Amniotic epithelial cell (primary cell): ENCODE results near the gene CFAP157.

Experiments used
- DNase-seq: peaks from one replicate; pipeline ENCODE4 v3.0.0-alpha.2; 2010; ENCODE audit warnings: low read depth

Gene CFAP157

DNA sequence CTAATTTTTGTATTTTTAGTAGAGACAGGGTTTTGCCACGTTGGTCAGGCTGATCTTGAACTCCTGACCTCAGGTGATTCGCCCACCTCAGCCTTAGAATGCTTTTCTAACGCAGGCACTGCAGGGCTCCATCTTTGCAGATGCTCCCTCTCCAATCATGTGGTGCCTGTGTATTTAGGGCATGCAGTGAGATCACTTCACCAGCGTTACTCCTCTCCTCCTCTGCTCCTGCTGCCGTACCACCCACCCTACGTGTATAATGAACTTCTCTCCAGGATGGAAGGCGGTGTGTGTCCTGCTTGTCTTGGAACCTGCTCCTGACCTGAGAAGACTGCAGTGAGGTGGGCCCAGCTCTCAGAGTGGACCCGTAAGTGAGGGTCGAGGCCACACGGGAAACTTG is 13.6 kb upstream of the CFAP157 start:
- DNase-seq = no peak

DNA sequence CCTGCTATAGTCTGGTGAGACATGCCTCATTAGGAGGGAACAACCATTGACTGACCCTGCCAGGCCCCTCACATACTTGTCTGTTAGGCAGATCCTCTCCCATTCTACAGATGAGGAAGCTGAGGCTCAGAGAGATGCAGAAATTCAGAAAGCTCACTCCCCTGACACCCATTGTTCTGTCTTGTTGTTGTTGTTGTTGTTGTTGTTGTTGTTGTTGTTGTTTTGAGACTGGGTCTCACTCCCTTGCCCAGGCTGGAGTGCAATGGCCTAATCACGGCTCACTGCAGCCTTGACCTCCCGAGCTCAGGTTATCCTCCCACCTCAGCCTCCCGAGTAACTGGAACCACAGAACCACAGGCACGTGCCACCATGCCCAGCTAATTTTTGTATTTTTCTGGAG is 13.1 kb upstream of the CFAP157 start:
- DNase-seq = no peak

DNA sequence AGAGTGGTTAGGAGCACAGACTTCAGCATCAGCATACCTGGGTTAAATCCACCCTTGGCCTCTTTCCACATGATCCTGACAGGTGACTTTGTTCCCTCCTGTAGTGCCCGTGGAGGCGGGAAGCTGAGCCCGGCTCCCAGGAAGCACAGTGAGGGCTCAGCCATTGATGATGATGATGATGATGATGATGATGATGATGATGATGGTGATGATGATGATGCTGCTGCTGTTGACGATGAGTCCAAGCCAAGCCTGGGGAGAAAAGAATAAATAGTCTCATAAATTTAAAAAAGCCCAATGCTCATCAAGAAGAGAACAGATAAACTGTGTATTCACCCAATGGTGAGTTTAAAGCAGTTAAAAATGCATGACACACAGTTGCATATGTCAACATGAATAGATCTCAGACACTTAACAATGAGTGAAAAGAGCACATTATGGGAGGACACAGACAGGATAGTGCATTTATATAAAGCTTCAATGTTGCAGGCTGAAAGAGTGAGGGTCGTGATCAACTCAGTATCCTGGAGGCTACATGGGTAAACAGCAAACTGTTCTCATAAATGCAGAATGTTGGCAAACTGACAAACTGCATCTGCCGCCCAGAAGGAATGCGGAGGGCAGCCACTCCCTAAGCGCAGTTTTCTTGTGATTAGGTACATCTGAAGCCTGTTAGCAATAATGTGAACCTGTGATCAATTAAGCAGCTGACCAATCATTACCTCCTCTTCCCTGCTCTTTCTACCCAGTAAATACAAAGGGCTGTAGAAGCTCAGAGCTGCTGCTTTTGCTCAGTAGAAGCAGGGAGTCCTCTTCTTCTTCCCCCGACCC is 11.7 kb upstream of the CFAP157 start:
- no peak for DNase-seq

DNA sequence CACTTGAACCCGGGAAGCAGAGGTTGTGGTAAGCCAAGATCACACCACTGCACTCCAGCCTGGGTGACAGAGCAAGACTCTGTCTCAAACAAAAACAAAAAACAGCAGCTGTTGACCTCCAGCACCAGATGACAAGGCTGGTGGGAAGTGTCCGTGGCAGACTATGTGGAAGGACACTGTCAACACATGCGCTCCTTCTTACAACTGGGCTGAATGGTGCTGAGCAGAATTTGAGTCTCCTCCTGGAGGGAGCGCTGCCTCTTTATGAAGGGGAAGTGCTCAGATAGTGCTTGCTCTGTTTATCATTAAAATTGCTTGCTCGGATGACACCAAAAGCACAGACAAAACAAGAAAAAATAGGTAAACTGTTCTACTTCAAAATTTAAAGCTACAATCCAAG is 9.2 kb upstream of the CFAP157 start:
- no peak for DNase-seq

DNA sequence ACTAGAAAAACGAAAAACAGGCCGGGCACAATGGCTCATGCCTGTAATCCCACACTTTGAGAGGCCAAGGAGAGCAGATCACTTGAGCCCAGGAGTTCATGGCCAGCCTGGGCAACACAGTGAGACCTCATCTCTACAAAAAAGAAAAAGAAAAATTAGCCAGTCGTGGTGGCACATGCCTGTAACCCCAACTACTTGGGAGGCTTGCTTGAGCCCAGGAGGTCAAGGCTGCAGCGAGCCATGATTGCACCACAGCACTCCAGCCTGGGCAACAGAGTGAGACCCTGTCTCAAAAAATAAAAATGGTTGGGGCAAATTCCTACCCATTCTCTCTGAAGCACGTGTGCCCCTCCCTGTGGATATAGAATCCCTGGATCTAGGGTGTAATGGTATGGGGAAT is 8.4 kb upstream of the CFAP157 start:
- no peak for DNase-seq

DNA sequence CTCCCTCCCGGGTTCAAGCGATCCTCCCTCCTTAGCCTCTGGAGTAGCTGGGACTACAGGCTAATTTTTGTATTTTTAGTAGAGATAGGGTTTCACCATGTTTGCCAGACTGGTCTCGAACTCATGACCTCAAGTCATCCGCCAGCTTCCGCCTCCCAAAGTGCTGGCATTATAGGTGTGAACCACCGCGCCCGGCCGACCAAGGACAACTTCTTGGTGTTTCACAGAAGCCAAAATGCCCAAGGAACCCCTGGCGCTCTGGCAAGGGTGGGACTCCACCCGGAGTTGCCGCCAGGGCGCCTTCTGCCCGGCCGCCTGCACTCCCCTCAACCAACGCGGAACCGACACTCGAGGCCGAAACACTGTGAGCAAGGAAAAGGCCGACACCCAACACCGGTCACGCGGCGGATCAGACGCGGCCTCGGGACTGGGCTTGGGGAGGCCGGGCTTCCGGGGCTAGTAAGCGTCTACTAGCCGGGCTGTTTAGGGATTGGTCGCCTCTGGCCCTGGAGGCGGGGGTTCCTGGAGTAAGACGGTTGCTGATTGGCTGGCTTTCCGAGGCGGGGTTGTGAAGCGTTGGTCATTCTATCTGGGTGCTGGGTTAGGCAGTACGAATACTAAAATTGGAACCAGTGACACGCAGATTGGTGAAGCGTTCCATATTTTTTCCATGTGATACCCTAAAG is 7.7 kb upstream of the CFAP157 start:
- DNase-seq = peak; percentile 96

DNA sequence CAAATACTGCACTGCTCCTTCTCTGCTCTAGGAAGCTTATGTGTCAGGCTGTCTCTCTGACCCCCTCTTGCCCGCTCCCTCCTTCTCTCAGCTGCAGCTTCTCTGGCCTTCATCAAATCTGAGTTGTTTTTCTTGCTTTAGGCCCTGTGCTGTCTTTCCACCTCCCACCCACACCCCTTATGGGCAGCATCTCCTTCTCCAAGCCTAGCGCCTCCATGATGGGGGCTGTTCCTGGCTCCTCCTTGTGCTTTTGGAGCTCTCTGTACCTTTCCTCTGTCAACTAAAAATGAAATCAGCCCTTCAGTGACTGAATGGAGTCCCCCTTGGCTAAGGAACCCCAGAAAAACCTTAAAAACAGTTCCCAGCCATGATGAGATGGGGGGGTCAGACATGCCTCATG is 6.6 kb upstream of the CFAP157 start:
- no peak for DNase-seq

DNA sequence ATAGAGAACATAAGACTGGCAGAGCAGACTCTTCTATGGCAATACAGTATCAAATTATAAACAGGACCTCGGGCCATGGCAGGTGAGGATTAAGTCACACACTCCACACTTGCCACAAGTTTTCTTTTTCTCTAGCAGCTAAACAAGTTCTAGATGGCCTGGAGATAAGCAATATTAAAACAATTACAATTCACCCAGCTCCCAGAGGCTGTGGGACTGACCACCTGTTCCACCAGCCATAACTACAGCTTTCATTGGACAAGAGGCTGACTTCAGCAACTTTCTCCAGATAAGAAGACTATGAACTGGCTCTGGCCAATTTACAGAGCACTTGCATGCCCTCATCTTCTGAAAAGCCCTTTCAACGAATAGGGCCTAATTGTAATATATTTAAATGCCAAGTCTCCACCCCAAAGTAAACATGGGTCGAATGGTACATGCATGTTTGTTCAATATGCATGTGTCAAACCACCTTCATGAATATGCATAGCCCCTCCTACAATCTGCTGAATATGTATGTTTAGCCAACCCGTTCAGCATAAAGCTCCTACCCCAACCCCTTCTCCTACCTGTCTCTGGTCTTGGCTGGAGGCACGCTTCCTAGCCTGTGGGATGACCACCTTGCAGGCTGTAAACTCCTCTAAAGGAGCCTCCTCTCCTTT is 6.1 kb upstream of the CFAP157 start:
- DNase-seq = no peak

DNA sequence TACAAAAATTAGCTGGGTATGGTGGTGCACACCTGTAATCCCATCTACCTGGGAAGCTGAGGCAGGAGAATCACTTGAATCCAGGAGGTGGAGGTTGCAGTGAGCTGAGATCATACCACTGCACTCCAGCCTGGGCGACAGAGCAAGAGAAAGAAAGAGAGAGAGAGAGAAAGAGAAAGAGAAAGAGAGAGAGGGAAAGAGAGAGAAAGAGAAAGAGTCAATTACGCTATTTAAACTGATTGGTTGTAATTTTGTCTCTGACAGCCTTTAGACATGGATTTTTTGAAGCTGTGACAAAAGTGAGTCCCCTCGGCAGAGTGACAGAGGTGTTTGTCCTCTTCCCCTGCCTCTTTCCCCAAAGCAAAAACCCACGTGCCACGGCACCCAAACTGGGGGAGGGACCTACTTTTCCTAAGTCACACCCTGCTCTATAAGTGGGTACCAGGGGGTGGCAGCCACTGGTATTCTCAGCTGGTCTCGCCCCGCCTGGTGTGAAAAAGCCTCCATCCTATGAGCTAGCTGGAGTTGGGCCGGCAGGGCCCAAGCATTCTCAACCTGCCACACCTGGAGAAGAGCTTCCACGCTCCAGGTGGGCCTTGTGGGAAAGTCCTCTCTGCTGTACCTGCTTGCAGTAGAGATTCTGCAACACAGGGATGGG is 3.4 kb upstream of the CFAP157 start:
- DNase-seq = no peak

DNA sequence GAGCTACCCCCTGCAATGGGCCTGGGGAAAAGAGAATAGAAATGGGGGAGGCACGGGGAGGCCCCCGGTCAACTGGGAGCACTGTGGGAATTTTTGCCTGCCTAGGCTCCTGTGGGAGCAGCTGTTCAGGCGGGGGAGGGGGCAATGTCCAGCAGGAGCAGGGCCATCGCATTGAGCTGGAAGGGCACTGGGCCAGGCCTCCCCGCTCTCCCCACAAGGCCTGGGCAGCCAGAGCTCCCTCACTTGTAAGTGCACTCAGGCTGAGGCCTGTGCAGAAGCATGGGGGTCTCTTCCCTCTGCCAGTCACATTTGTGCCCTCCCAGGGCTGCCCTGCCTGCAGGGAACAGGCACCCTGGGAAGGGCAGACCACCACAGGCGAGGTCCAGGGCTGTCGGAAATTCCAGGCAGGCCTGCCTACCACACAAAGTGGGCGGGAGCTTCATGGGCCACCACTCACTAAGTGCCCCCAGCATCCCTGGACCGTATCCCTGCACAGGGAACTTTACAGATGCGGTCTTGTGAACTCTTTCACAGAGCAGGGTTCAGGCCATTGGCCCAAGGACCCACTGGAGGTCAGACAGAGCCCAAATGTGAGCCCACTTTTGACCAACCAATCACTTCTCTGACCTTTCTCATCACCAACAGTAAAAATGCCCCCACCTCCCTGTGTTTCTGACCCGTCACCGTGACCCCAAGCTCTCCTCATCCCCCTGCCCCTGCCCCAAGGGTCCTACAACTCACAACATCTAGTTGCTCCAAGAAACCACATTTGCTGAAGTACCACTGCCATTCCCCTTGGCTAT is 1.0 kb upstream of the CFAP157 start:
- no peak for DNase-seq

DNA sequence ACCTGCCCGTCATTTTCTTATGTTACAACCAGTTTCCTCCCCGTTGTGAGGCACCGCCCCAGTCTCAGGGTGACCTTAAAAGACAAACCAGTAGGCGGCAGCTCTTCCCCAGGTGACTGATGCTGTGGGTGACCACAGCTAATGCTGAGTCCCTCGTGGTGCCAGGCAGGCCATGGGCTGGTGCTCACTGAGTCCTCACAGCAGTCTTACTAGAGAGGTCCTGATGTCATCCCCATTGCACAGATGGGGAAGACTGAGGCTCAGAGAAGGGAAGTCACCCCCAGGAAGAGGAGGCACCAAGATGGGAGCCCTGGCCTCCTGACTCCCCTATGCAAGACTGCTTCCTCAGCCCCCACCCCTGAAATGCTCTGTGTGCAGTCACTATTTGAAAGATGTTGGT is 978 bp downstream of the CFAP157 start:
- no peak for DNase-seq

DNA sequence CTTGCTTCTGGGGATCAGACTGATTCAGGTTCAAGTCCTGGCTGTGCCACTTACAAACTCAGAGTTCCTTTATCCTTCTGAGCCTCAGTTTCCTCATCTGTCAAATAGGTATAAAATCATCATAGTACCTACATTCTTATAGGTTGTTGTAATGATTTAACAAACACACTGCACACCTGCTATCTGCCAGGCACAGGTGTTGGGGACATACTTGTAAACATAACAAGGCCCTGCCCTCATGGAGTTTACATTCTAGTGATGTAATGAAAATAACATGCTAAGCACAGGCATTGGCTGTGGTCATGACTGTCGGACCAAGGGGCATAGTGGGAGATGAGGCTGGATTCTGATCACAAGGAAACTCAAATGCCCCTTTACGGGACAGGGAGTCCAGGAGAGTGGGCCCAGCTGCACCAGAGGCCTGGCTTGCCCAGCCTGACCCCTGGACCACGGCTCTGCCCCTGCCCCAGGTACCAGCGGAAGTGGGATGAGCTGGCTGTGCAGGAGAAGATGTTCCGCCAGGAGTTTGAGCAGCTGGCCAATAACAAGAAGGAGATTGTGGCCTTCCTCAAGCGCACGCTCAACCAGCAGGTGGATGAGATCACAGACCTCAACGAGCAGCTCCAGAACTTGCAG is 2.3 kb downstream of the CFAP157 start:
- no peak for DNase-seq

DNA sequence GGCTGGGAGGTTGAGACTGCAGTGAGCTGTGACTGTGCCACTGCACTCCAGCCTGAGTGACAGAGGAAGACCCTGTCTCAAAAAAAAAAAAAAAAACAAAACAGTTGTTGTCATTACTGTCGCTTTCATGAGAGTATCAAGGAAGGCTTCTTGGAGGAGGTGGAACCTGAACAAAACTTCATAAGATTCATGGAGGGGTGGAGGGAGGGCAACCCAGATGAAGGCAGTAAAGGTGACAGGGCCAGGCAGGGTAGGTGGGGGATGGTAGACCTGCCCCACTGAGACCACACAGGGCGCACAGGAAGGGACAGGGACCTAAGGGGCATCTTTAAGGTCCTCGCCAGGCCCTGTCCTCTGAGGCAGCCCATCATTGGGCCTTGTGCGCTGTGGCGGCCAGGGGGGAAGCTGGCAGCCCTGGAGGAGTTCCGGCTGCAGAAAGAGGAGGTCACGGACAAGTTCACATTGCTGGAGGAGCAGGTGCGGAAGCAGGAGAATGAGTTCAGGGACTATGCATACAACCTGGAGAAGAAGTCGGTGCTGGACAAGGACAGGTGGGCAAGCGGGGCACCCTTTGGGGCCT is 3.5 kb downstream of the CFAP157 start:
- no peak for DNase-seq

DNA sequence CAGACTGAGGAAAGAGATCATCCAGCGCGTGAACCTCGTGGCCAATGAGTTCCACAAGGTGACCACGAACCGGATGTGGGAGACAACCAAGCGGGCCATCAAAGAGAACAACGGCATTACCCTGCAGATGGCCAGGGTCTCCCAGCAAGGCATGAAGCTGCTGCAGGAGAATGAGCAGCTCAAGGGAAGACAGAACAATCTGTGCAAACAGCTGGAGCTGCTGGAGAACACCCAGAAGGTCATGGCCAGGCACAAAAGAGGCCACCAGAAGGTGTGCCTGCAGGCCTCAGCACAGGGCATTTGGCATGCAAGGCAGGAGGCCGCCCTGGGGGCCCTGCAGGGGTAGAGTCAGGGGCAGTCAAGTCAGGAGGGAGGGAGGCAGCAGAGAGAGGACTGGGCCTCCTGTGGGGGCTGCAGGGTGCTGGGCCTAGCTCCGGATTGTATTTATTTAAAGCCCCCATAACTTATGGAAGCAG is 4.5 kb downstream of the CFAP157 start:
- no peak for DNase-seq

DNA sequence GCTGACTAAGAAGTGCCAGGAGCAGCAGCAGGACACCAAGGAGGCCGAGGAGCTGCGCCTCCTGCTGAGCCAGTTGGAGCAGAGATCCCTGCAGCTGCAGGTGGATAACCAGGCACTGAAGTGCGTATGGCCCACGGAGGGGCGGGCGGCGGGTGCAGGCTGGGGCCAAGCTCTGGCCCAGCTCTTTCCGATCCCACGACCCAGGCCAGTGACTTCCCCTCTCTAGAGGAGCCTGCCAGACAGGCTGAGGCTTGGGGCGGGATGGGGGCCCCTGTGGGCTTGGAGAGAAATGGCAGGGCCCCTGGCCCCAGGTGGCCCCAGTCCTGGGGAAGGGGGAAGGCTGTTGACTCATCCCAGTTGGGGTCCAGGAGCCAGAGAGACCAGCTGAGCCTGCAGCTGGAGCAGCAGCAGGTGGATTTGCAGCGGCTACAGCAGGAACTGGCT is 5.1 kb downstream of the CFAP157 start:
- no peak for DNase-seq

DNA sequence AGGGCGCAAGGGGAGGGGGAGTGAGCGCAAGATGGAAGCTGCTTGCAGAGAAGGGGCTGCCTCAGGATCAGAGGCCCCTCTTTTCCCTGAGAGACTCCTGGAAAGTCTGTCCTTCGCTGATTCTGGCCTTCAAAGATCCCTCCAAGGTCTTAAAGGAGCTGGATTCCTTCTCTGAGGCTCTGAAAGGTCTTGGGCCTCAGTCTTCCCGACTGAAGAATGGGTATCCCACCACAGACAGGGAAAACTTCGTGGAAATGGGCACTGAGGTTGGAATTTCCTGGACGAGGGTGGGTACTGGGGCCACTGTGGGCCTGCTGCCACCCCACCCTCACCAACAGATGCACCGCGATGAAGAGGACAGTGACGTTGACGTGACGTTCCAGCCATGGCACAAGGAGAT is 5.6 kb downstream of the CFAP157 start:
- no peak for DNase-seq

DNA sequence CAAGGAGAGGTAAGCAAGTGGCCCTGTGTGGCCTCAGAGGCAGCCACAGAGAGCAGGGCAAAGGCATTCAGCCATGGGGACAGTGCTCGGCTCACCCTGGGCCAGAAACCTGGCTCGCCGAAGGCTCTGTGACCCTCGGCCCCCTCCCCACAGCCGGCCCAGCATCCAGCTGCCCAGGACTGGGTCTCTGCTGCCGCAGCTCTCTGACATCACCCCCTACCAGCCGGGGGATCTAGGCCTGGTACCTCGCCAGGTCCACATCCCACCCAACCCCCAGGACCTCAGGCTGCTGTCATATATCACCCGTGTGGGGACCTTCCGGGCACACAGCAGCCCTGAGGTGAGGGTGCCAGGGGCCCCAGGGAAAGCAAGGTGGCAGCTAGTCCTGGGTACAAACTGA is 6.1 kb downstream of the CFAP157 start:
- no peak for DNase-seq

DNA sequence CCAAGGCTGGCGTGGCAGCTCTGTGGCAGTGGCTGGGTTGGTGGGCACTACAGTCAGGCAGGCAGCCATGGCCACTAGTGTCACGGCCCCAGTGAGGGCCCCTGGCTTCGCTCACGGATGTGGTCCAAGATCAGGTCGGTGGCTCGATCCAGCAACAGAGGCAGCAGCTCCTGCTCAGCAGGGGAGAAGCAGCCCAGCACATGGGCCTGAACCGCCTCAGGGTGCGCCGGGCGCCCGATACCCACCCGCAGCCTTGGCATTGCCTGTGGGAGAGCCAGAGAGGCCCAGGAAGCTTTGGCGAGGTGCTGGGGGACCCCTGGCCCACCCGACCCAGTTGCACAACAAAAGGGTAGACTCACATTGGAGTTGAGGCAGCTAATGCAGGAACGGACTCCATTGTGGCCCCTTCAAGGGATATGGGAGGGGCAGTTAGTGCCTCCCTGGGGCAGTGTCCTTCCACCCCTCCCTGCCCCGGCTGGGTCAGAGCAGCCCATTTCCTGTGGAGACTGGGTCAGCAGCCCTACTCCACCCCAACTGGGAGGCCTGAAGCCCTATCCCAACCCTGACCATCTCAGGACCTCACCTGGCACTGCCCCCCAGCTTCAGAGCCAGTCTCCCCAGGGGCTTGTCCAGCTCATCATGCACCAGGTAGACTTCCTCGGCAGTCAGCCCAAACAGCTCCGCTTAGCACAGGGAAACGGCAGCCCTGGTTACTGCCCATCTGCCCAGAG is 7.4 kb downstream of the CFAP157 start:
- DNase-seq = no peak

DNA sequence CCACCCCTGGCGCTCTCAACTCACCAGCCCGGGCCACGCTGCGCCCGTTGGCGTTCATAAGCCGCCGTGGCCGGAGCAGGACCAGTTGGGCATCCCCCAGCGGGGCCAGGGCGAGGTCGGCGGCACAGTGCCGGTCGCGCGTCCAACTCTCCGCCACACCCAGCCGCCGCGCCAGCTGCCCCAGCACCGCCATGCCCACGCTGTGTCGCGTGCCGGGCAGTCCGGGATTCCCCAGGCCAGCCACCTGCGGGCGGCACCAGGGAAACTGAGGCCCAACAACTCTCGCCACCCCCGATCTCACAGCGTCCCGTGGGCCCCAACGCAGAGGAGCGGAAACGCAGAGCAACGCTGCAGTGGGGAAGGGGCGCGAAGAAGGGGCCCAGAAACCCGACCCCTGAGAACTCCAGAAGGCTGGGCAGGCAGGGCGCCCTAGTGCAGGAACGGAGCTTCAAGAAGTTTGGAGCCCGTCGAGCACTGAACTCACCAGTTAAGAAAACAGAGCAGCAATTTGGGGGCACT is 8.2 kb downstream of the CFAP157 start:
- no peak for DNase-seq
